ENCODE results near the gene NDST3.
"Not testable (repeated sequence)": the region's sequence is repeated elsewhere in the genome, so short reads cannot be mapped to it uniquely, and the experiment has no call there.

NDST3 gene

GRCh38 chr4:118273642-118274041 is 239.4 kb downstream of the NDST3 start:
- no peak for DNase-seq (ENCODE audit: low read depth)

GRCh38 chr4:118276580-118276979 is 242.3 kb downstream of the NDST3 start:
- DNase-seq (ENCODE audit: low read depth), result no peak

- no peak for DNase-seq (ENCODE audit: low read depth)
Measured at GRCh38 chr4:118277243-118277642, 243.0 kb downstream of the NDST3 start.

- peak; percentile 50 for DNase-seq (ENCODE audit: low read depth)
Measured at GRCh38 chr4:118278473-118279274, 244.4 kb downstream of the NDST3 start.

GRCh38 chr4:118279328-118279727 is 245.0 kb downstream of the NDST3 start:
- no peak for DNase-seq (ENCODE audit: low read depth)

GRCh38 chr4:118279920-118280432 is 245.7 kb downstream of the NDST3 start:
- DNase-seq (ENCODE audit: low read depth), result no peak

GRCh38 chr4:118280501-118281218 is 246.4 kb downstream of the NDST3 start:
- no peak for DNase-seq (ENCODE audit: low read depth)

GRCh38 chr4:118281611-118282442 is 247.5 kb downstream of the NDST3 start:
- no peak for DNase-seq (ENCODE audit: low read depth)

GRCh38 chr4:118282692-118283091 is 248.4 kb downstream of the NDST3 start:
- DNase-seq (ENCODE audit: low read depth), result no peak

- DNase-seq (ENCODE audit: low read depth), result no peak
Measured at GRCh38 chr4:118284169-118284568, 249.9 kb downstream of the NDST3 start.

GRCh38 chr4:118285931-118286330 is 251.6 kb downstream of the NDST3 start:
- no peak for DNase-seq (ENCODE audit: low read depth)

- DNase-seq (ENCODE audit: low read depth), result no peak
Measured at GRCh38 chr4:118286685-118287084, 252.4 kb downstream of the NDST3 start.

- DNase-seq (ENCODE audit: low read depth), result no peak
Measured at GRCh38 chr4:118287711-118288451, 253.6 kb downstream of the NDST3 start.

- DNase-seq (ENCODE audit: low read depth), result peak; percentile 94
Measured at GRCh38 chr4:118289794-118290193, 255.5 kb downstream of the NDST3 start.

- DNase-seq (ENCODE audit: low read depth), result no peak
Measured at GRCh38 chr4:118290951-118291350, 256.7 kb downstream of the NDST3 start.

- no peak for DNase-seq (ENCODE audit: low read depth)
Measured at GRCh38 chr4:118296729-118297128, 262.4 kb downstream of the NDST3 start.

GRCh38 chr4:118299619-118300018 is 265.3 kb downstream of the NDST3 start:
- not testable (repeated sequence) for DNase-seq (ENCODE audit: low read depth)

GRCh38 chr4:118307643-118308042 is 273.4 kb downstream of the NDST3 start:
- DNase-seq (ENCODE audit: low read depth), result no peak
